Endodermal cell (in vitro differentiated cells): ENCODE data around the gene LRRC3. TPM values are rescaled to one million over a fixed set of nuclear protein-coding genes. Genes with fewer than 3 reads are reported as not detected.

Experiments used
- DNase-seq: peaks from one replicate; pipeline ENCODE4 v3.0.0-alpha.2; 2017
- H3K27ac ChIP-seq: 2 replicates; pipeline ENCODE4 v1.5.1; 2013; ENCODE audit warnings: mild to moderate bottlenecking, low read depth, low read length, moderate library complexity
- H3K27me3 ChIP-seq: 2 replicates; pipeline ENCODE4 v1.6.1; 2013; ENCODE audit warnings: mild to moderate bottlenecking, low read length, moderate library complexity; ENCODE audit not compliant: insufficient read depth, control insufficient read depth, poor library complexity, severe bottlenecking
- H3K36me3 ChIP-seq: 2 replicates; pipeline ENCODE4 v1.7.0; 2013; ENCODE audit warnings: mild to moderate bottlenecking, low read length, moderate library complexity; ENCODE audit not compliant: control insufficient read depth, insufficient read depth
- H3K4me1 ChIP-seq: one replicate; pipeline ENCODE4 v1.7.0; 2013; ENCODE audit warnings: low read length; ENCODE audit not compliant: control insufficient read depth, insufficient read depth
- H3K4me3 ChIP-seq: 2 replicates; pipeline ENCODE4 v1.5.1; 2013; ENCODE audit warnings: mild to moderate bottlenecking, low read length, moderate library complexity
- H3K9ac ChIP-seq: 2 replicates; pipeline ENCODE4 v1.6.1; 2013; ENCODE audit warnings: mild to moderate bottlenecking, low read length, moderate library complexity; ENCODE audit not compliant: poor library complexity, severe bottlenecking; ENCODE audit errors: extremely low read depth
- H3K9me3 ChIP-seq: 2 replicates; pipeline ENCODE4 v1.6.1; 2013; ENCODE audit warnings: mild to moderate bottlenecking, low read length, moderate library complexity; ENCODE audit not compliant: control insufficient read depth
- H3K27ac Mint-ChIP-seq: 2 replicates; pipeline ENCODE4 v1.8.0; 2020; ENCODE audit warnings: mixed read lengths
- H3K27me3 Mint-ChIP-seq: 2 replicates; pipeline ENCODE4 v1.8.0; 2021; ENCODE audit warnings: mild to moderate bottlenecking, mixed read lengths; ENCODE audit not compliant: insufficient read depth
- H3K36me3 Mint-ChIP-seq: 2 replicates; pipeline ENCODE4 v1.8.0; 2020; ENCODE audit warnings: low read depth, mixed read lengths
- H3K4me1 Mint-ChIP-seq: 2 replicates; pipeline ENCODE4 v1.8.0; 2020; ENCODE audit warnings: mixed read lengths
- H3K4me3 Mint-ChIP-seq: 2 replicates; pipeline ENCODE4 v1.8.0; 2020; ENCODE audit warnings: mild to moderate bottlenecking, moderate library complexity, mixed read lengths
- H3K9me3 Mint-ChIP-seq: 2 replicates; pipeline ENCODE4 v1.8.0; 2020; ENCODE audit warnings: mild to moderate bottlenecking, mixed read lengths
- CTCF ChIP-seq: fragments of 200-600 bp; sonication (generic); conservative IDR thresholded peaks from 2 replicates; pipeline ENCODE4 v1.5.0; 2021; ENCODE audit warnings: antibody characterized with exemption, mild to moderate bottlenecking
- WGBS, 2 experiments: methylation state at CpG; one replicate each; pipeline versions ENCODE4 v1.1.5 to v1.1.7; 2013; ENCODE audit warnings: missing lambda C conversion rate in 2 of 2, mixed read lengths in 1 of 2; ENCODE audit not compliant: insufficient coverage in 1 of 2, insufficient read length in 1 of 2; 5-methylcytosine and 5-hydroxymethylcytosine counted together
- total RNA-seq, 2 donors: library from RNA; stranded (reverse); fragmentation: NEBNext Ultra II Directional in 1 of 2; extraction: Animal tissue kit (Norgen Biotek cat#: 25700) in 1 of 2; gene quantifications; 2 replicates in 1 of 2; 3 replicates in 1 of 2; pipeline ENCODE4 v1.2.1, GENCODE V29; 2021

LRRC3 gene
- total RNA-seq, 2 donors from 2014 or later: 14.1 to 16.5 TPM

GRCh38 chr21:44436111-44436611, 19.1 kb upstream of the LRRC3 start:
- no peaks in the 10 kb centered on the region for H3K36me3 ChIP-seq
- peak; percentile 31 for DNase-seq
- TF ChIP-seq CTCF: no peak
- H3K4me3 Mint-ChIP-seq: no peak overlapping the region
- H3K27me3 Mint-ChIP-seq: no peaks in the 10 kb centered on the region
- no peaks in the 10 kb centered on the region for H3K4me1 Mint-ChIP-seq
- H3K27ac Mint-ChIP-seq: no peak overlapping the region
- H3K27me3 ChIP-seq: no peaks in the 10 kb centered on the region
- no peaks in the 10 kb centered on the region for H3K4me1 ChIP-seq
- 90 to 94% methylated on average over 5 to 12 of the region's 13 CpGs for WGBS, 2 experiments
- no peaks in the 10 kb centered on the region for H3K9me3 ChIP-seq
- H3K4me3 ChIP-seq: no peak overlapping the region
- no peak overlapping the region for H3K27ac ChIP-seq
- peaks cover 2% of the 10 kb centered on the region for H3K9me3 Mint-ChIP-seq
- H3K9ac ChIP-seq: no peak overlapping the region
- H3K36me3 Mint-ChIP-seq: no peaks in the 10 kb centered on the region

DNA sequence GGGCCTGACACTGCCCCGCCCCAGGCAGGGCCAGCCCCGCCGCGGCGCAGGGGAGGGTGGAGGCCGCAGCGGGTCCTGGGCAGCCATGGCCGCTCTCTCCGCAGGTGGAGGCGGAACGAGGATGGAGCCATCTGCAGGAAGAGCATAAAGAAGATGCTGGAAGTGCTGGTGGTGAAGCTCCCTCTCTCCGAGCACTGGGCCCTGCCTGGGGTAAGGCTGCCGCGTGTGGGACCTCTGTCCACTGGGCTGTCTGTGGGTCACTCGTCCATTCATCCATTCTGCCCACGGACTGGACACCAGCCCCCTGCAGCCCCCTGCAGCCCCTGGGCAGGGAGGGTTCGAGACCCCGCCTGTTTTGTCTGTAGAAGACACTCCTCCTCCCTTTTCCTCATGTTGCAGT, 18.4 kb upstream of the LRRC3 start:
- no peak overlapping the region for H3K4me3 ChIP-seq
- H3K9me3 ChIP-seq: no peaks in the 10 kb centered on the region
- H3K27ac ChIP-seq: no peak overlapping the region
- H3K9ac ChIP-seq: no peak overlapping the region
- H3K27ac Mint-ChIP-seq: no peak overlapping the region
- H3K27me3 ChIP-seq: no peaks in the 10 kb centered on the region
- no peaks in the 10 kb centered on the region for H3K36me3 Mint-ChIP-seq
- H3K9me3 Mint-ChIP-seq: no peaks in the 10 kb centered on the region
- no peak overlapping the region for H3K4me3 Mint-ChIP-seq
- WGBS, 2 experiments: 83 to 91% methylated on average over 4 to 18 of the region's 18 CpGs
- DNase-seq: peak; percentile 37
- H3K27me3 Mint-ChIP-seq: no peaks in the 10 kb centered on the region
- no peaks in the 10 kb centered on the region for H3K4me1 ChIP-seq
- no peaks in the 10 kb centered on the region for H3K4me1 Mint-ChIP-seq
- no peak for TF ChIP-seq CTCF
- no peaks in the 10 kb centered on the region for H3K36me3 ChIP-seq

DNA sequence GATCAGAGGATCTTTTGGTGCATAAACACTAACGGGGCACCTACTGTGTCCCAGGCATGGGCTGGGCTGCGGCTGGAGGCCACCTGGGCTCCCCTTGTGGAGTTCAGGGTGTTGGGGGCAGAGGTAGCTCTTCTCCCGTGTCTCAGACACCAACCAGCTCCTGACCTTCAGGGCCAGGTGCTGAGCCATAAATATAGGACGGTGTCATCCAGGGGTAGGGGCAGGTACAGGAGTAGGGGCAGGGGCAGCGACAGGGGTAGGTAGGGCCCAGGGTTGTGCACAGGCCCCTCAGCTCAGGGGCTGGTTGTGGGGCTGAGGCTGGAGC, 18.0 kb upstream of the LRRC3 start:
- Mint-ChIP-seq H3K27ac (no peak overlapping the region), H3K4me3 (no peak overlapping the region)

More for the DNA sequence above, 18.0 kb upstream of the LRRC3 start:
- DNase-seq: peak; percentile 37
- H3K4me1 ChIP-seq: no peaks in the 10 kb centered on the region
- no peak overlapping the region for H3K4me3 ChIP-seq
- no peak overlapping the region for H3K27ac ChIP-seq
- Mint-ChIP-seq H3K27me3 (no peaks in the 10 kb centered on the region), H3K36me3 (no peaks in the 10 kb centered on the region), H3K9me3 (no peaks in the 10 kb centered on the region), H3K4me1 (no peaks in the 10 kb centered on the region)
- H3K27me3 ChIP-seq: no peaks in the 10 kb centered on the region
- no peak for TF ChIP-seq CTCF
- 80 to 89% methylated on average over 2 to 5 of the region's 5 CpGs for WGBS, 2 experiments
- no peaks in the 10 kb centered on the region for H3K9me3 ChIP-seq
- H3K36me3 ChIP-seq: no peaks in the 10 kb centered on the region
- no peak overlapping the region for H3K9ac ChIP-seq
